Ishikawa (cell line): ENCODE measurements around the gene RBFA.

ENCODE experiments used
- CREB1 ChIP-seq: IDR thresholded peaks from 2 replicates; pipeline ENCODE4 v1.6.1; 2012; ENCODE audit warnings: low read depth
- EGR1 ChIP-seq: IDR thresholded peaks from 2 replicates; pipeline ENCODE4 v1.6.1; 2012
- EP300 ChIP-seq: IDR thresholded peaks from 2 replicates; pipeline ENCODE4 v1.6.1; 2012; ENCODE audit warnings: borderline replicate concordance
- MAX ChIP-seq: IDR thresholded peaks from 2 replicates; pipeline ENCODE4 v1.6.1; 2012
- NFIC ChIP-seq: IDR thresholded peaks from 2 replicates; pipeline ENCODE4 v1.6.1; 2012
- RAD21 ChIP-seq: IDR thresholded peaks from 2 replicates; pipeline ENCODE4 v1.6.1; 2012; ENCODE audit warnings: low read depth
- REST ChIP-seq: IDR thresholded peaks from 2 replicates; pipeline ENCODE4 v1.6.1; 2012; ENCODE audit warnings: low read depth, mild to moderate bottlenecking
- TAF1 ChIP-seq: IDR thresholded peaks from 2 replicates; pipeline ENCODE4 v1.6.1; 2012; ENCODE audit warnings: low read depth, mild to moderate bottlenecking
- TCF12 ChIP-seq: IDR thresholded peaks from 2 replicates; pipeline ENCODE4 v1.6.1; 2012; ENCODE audit warnings: low read depth
- TEAD4 ChIP-seq: IDR thresholded peaks from 2 replicates; pipeline ENCODE4 v1.6.1; 2012
- USF1 ChIP-seq: IDR thresholded peaks from 2 replicates; pipeline ENCODE4 v1.6.1; 2012
- YY1 ChIP-seq: IDR thresholded peaks from 2 replicates; pipeline ENCODE4 v1.6.1; 2012; ENCODE audit warnings: low read depth

- TF ChIP-seq TEAD4 (no peak), EP300 (no peak), YY1 (no peak), CREB1 (no peak), TAF1 (no peak), USF1 (no peak), RAD21 (no peak), NFIC (no peak), TCF12 (no peak), REST (no peak), EGR1 (no peak), MAX (no peak)
Observed at GRCh38 chr18:80035997-80036396, 1.8 kb downstream of the RBFA start.
